ENCODE data around the gene SERINC2. TPM values are rescaled to one million over a fixed set of nuclear protein-coding genes. Genes with fewer than 3 reads are reported as not detected.

SERINC2 gene
- total RNA-seq, 2 experiments from 2014 or later, result 0.32 TPM; not detected in 1

DNA sequence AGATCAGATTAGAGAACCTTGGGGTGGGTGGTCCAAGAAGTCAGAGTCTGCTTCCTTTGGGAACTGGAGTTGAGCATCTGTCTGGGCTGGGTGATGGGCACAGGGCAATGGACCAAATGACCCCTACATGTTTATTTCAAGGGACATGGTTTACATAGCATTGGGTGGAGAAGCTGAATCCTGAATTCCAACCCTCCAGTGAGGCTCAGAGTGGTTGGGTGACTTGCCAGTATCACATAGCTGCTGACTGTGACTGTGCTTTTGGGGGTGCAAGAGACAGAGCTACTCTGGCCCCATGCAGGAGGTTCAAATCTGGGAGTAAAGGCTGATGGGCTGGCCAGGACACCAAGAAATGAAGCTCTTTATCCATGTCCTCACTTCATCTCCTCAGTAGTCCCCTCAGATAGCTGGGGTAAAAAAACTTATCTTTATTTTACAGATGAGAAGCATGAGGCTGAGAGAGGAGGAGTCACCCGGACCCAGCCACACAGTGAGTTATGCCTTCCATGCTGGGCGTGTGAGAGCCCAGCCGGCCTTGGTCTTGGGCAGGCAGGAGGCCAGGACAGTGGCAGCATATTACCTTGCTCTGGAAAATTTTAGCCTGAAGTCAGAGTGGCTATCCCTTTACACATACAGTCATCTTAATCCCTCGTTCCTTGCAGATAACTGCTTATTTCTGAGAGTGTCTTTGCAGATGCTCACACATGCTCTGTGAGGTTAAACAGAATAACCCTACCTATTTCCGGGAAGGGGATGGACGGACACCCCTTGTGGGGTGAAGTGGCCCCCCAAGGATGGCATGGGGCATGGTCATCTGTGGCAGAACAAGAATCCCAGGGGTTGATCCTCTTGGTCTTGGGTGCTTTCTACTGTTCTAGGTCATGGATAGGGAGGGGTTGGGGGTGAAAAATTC lies 2.8 kb upstream of the SERINC2 start:
- peaks cover 1% of the 10 kb centered on the region for H3K36me3 Mint-ChIP-seq
- H3K27ac Mint-ChIP-seq, result no peak overlapping the region
- H3K4me1 Mint-ChIP-seq, result peaks cover 9% of the 10 kb centered on the region
- CTCF ChIA-PET, result interaction anchor here (1.3 to 2.9 kb wide), 2 partner anchors 13 to 15 kb away, joined by 6 to 10 read pairs; no protein-coding TSS in a partner anchor
- no peak overlapping the region for H3K4me3 Mint-ChIP-seq
- DNase-seq (no peak), ATAC-seq (no peak)
- H3K27me3 Mint-ChIP-seq, result peaks cover 51% of the 10 kb centered on the region
- no peaks in the 10 kb centered on the region for H3K9me3 Mint-ChIP-seq (ENCODE audit: low read depth)

DNA sequence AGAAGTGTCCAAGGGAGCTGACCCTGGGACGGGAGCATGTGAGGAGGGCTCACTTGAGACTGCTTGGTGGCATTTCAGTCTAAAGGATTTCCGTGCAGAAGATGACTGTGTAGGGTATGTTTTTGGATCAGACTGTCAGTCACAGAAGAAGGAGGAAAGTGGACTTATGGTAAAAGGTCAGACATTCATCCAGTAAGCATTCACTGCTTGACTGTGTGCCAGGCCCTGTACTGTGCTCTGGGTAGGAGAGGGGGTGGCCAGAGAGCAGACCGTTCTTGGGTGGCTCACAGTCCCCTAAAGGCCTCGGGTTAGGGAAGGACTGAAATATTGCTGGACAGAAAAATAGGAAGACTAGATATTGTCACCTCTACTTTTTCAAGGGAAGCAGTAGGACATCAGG lies 2.1 kb upstream of the SERINC2 start:
- Mint-ChIP-seq H3K27me3 (peaks cover 58% of the 10 kb centered on the region), H3K36me3 (peaks cover 1% of the 10 kb centered on the region), H3K27ac (no peak overlapping the region), H3K4me3 (no peak overlapping the region), H3K9me3 (ENCODE audit: low read depth) (no peaks in the 10 kb centered on the region), H3K4me1 (peaks cover 9% of the 10 kb centered on the region)
- ATAC-seq (no peak), DNase-seq (no peak)
- CTCF ChIA-PET, result interaction anchor here (2.9 kb wide), 1 partner anchor 16 kb away, joined by 10 read pairs; no protein-coding TSS in a partner anchor

DNA sequence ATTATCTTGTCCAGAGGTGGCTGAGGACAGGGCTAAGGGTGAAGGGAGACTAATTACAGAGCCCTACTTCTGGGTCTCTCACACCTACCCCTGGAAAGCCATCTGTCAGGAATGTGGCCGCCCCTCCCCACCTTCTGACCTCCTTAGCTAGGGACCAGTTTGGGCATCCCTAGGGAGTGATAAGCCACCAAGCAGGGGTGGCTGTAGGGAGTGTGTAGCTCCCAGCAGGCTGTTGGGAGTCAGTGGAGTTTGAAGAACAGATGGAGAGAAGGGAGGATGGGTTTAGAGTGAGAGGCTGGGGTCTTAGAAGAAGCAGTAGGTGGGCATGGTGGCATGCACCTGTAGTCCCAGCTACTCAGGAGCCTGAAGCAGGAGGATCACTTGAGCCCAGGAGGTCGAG lies 808 bp upstream of the SERINC2 start:
- Mint-ChIP-seq H3K27ac (no peak overlapping the region), H3K36me3 (peaks cover 1% of the 10 kb centered on the region), H3K27me3 (peaks cover 67% of the 10 kb centered on the region), H3K9me3 (ENCODE audit: low read depth) (no peaks in the 10 kb centered on the region), H3K4me1 (peaks cover 9% of the 10 kb centered on the region), H3K4me3 (peak overlapping the region; percentile 25)
- ATAC-seq (no peak), DNase-seq (no peak)
- CTCF ChIA-PET, result interaction anchor here (1.7 to 2.9 kb wide), 2 partner anchors 11 to 17 kb away, joined by 6 to 10 read pairs; no protein-coding TSS in a partner anchor

DNA sequence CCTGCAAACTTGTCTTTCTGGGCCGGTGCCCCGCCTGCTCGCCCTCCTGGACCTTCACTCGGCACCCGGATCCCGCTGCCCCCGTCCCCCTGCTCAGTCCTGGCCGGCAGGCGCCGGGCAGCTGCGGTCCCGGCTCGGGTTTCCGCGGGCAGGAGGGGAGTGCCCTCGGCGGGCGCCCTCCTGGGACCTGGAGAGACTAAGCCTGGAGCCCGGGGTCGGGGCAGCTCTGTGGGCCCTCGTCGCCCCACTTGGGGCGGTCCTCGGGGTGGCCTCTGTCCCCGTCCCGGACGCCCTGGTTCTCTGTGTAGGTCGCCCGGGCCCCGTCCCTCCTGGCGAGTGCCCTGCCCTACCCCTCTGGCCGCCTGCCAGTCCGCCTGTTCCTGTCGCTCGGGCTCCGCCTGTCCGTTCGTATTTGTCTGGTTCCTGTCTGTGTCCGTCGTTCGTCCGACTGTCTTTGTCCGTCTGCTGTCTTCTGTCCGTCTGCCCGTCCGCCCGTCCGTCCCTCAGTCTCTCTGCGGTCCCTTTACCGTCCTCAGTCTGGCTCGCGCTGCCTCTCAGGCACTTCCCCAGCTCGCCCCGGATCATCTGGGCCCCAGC lies 490 bp downstream of the SERINC2 start:
- peak overlapping the region; percentile 77 for H3K4me3 Mint-ChIP-seq
- peak; percentile 57 for ATAC-seq

DNA sequence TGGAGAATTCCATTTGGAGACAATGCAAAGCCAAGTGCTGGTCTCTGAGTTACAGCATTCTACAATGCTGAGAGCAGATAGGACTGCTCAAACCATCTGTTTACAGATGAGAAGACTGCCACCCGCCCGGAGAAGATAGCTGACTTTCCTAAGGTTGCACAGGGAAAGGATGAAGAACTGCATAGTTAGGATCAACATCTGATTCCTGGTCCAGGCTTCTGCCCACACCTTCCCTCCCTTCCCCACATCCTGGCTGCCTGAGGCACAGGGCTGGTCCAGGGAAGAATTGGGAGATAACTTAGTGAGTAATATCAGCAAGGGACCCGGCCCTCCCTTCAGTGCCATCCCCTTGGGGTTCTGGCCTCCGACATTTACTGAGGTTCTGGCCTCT lies 2.0 kb downstream of the SERINC2 start:
- peaks cover 67% of the 10 kb centered on the region for H3K27me3 Mint-ChIP-seq
- H3K4me1 Mint-ChIP-seq, result peaks cover 9% of the 10 kb centered on the region
- CTCF ChIA-PET, result interaction anchor here (2.9 kb wide), 1 partner anchor 20 kb away, joined by 7 read pairs; no protein-coding TSS in a partner anchor
- H3K27ac Mint-ChIP-seq, result no peak overlapping the region
- H3K36me3 Mint-ChIP-seq, result peaks cover 1% of the 10 kb centered on the region
- H3K4me3 Mint-ChIP-seq, result no peak overlapping the region
- H3K9me3 Mint-ChIP-seq (ENCODE audit: low read depth), result no peaks in the 10 kb centered on the region
- DNase-seq (no peak), ATAC-seq (no peak)

More for the DNA sequence above, 490 bp downstream of the SERINC2 start:
- Mint-ChIP-seq H3K36me3 (peaks cover 1% of the 10 kb centered on the region), H3K27ac (no peak overlapping the region), H3K27me3 (peaks cover 71% of the 10 kb centered on the region), H3K9me3 (ENCODE audit: low read depth) (no peaks in the 10 kb centered on the region), H3K4me1 (peaks cover 9% of the 10 kb centered on the region)
- CTCF ChIA-PET, result interaction anchor here (1.8 to 2.9 kb wide), 2 partner anchors 9 to 19 kb away, joined by 7 read pairs; no protein-coding TSS in a partner anchor
- no peak for DNase-seq

DNA sequence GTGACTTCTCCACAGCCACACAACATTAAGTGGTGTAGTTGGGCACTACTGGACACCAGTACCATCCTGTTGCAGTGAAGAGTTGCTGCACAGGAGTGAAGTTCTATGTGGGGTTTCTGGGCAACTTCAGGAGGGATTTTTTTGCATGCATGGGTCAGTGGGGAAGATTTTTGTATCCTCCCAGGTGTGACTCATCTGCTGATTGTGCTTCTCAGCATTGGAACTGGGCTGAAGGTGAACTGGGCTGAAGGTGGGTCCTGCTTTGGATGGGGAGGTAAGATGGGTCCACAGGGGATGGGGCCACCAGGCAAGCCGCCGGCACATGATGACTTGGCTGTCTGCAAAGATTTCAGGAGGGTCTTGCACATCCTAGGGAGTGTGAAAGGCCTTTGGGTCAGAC lies 2.6 kb downstream of the SERINC2 start:
- CTCF ChIA-PET, result interaction anchor here (2.9 kb wide), 1 partner anchor 21 kb away, joined by 7 read pairs; no protein-coding TSS in a partner anchor
- DNase-seq, result no peak
- H3K4me3 Mint-ChIP-seq, result no peak overlapping the region
- no peaks in the 10 kb centered on the region for H3K9me3 Mint-ChIP-seq (ENCODE audit: low read depth)
- ATAC-seq, result no peak
- H3K36me3 Mint-ChIP-seq, result peaks cover 1% of the 10 kb centered on the region
- peaks cover 66% of the 10 kb centered on the region for H3K27me3 Mint-ChIP-seq
- peaks cover 9% of the 10 kb centered on the region for H3K4me1 Mint-ChIP-seq
- H3K27ac Mint-ChIP-seq, result no peak overlapping the region

DNA sequence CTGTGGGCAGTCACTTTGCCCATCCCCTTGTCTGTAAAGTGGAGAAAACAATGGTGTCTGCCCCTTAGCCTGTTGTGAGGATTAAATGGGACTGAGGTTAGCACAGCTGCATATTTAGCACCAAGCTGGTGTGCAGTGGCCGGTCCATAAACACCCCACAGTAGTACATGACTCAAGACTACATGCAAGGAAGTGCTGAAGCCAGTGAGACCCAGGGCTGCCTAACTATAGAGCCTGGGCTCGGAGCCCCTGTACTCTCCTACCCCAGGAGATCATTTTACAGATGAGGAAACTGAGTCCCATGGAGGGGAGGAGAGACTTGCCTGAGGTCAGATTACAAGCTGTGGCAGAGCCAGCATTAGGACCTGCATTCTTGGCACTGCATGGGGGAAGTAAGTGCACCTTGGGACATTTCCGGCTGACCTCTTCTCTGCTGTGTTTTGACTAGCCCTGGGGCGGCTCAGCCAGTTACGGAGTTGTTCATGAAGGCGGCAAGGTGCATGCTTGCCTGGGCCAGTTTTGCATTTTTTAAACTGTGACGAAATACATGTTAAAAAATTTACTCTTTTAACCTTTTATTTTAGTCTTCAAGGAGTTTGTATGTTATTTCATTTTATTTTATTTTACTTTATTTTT lies 3.2 kb downstream of the SERINC2 start:
- H3K4me1 Mint-ChIP-seq, result peaks cover 9% of the 10 kb centered on the region
- CTCF ChIA-PET, result interaction anchor here (1.3 kb wide), 1 partner anchor 21 kb away, joined by 3 read pairs; no protein-coding TSS in a partner anchor
- H3K36me3 Mint-ChIP-seq, result peaks cover 1% of the 10 kb centered on the region
- no peak overlapping the region for H3K27ac Mint-ChIP-seq
- ATAC-seq (no peak), DNase-seq (no peak)
- H3K4me3 Mint-ChIP-seq, result no peak overlapping the region
- peaks cover 64% of the 10 kb centered on the region for H3K27me3 Mint-ChIP-seq
- no peaks in the 10 kb centered on the region for H3K9me3 Mint-ChIP-seq (ENCODE audit: low read depth)

DNA sequence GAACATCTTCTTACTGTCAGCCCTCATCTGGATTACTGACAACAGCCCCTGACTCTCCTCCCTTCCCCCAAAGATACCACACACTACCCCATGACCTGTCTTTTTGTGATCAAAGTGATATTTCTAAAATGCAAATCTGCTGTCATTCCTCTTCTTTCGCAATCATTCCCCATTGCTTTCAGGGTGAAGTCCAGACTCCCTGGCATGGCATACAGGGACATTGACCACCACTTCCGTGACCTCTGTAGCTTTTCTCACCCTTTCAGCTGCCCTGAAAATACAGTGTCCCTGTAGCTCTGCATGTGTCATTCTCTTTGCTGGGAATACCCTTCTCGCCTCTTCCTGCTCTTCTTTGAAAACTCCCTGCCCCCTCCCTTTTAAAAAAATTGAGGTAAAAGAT lies 4.1 kb downstream of the SERINC2 start:
- DNase-seq (no peak), ATAC-seq (no peak)
- no peak overlapping the region for H3K4me3 Mint-ChIP-seq
- H3K9me3 Mint-ChIP-seq (ENCODE audit: low read depth), result no peaks in the 10 kb centered on the region
- peaks cover 9% of the 10 kb centered on the region for H3K4me1 Mint-ChIP-seq
- peaks cover 1% of the 10 kb centered on the region for H3K36me3 Mint-ChIP-seq
- H3K27me3 Mint-ChIP-seq, result peaks cover 58% of the 10 kb centered on the region
- no peak overlapping the region for H3K27ac Mint-ChIP-seq
- CTCF ChIA-PET, result interaction anchor here (1.3 kb wide), 1 partner anchor 22 kb away, joined by 3 read pairs; no protein-coding TSS in a partner anchor

DNA sequence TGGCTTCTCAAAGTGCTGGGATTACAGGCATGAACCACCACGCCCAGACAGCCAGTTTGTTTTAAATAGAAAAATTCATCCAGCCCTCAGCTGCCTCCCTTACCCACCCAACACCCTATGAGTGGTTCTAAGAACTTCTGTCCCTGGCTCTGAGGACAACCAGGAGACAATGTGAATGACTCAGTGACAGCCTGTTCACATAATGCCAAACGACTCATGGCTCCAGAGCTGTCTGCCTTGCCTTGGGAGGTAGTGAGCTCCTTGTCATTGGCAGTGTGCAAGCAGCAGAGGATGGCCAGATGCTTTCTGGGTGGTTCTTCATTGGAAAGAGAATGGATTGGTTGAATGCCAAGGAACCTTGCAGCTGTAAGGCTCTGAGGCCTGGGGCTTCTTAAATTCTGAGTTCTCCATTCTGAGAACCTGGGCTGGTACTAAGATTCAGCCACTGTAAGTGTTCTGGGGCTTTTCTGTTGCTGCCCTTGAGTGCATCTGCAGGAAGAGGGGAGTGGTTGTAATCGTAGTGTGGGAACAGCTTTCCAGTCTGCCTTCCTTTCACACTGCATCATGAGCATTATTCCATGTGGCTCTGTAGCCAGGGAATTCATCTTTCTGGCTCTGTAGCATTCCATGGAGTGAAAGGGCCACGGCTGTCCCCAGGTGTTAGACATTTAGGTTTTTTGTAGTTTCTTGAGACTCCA lies 5.8 kb downstream of the SERINC2 start:
- ATAC-seq (no peak), DNase-seq (no peak)
- H3K36me3 Mint-ChIP-seq, result no peaks in the 10 kb centered on the region
- CTCF ChIA-PET, result interaction anchor here (1.0 to 6.9 kb wide), 4 partner anchors 24 to 236 kb away, joined by 3 to 88 read pairs (median 4); no protein-coding TSS in a partner anchor
- no peaks in the 10 kb centered on the region for H3K9me3 Mint-ChIP-seq (ENCODE audit: low read depth)
- H3K27me3 Mint-ChIP-seq, result peaks cover 55% of the 10 kb centered on the region
- H3K27ac Mint-ChIP-seq, result no peak overlapping the region
- peaks cover 10% of the 10 kb centered on the region for H3K4me1 Mint-ChIP-seq
- no peak overlapping the region for H3K4me3 Mint-ChIP-seq

DNA sequence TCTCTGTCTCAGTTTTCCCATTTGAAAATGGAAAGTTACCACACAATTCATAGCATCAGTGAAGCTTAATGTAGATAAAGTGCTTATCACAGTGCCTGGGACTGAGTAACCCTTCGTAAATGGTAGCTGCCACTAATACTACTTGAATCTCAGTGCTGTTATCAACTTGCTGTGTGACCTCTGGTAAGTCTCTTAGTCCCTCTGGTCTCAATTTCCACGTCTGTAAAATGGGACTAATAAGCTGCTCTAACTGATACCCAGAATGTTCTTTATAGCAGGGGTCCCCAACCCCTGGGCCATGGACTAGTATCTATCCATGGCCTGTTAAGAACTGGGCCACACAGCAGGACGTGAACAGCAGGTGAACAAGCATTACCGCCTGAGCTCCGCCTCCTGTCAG lies 7.7 kb downstream of the SERINC2 start:
- Mint-ChIP-seq H3K4me3 (no peak overlapping the region), H3K36me3 (no peaks in the 10 kb centered on the region), H3K27ac (no peak overlapping the region), H3K9me3 (ENCODE audit: low read depth) (no peaks in the 10 kb centered on the region), H3K27me3 (peaks cover 36% of the 10 kb centered on the region), H3K4me1 (peaks cover 8% of the 10 kb centered on the region)
- CTCF ChIA-PET, result interaction anchor here (1.5 to 6.9 kb wide), 6 partner anchors 18 to 239 kb away, joined by 4 to 88 read pairs (median 8); no protein-coding TSS in a partner anchor
- ATAC-seq (no peak), DNase-seq (no peak)

DNA sequence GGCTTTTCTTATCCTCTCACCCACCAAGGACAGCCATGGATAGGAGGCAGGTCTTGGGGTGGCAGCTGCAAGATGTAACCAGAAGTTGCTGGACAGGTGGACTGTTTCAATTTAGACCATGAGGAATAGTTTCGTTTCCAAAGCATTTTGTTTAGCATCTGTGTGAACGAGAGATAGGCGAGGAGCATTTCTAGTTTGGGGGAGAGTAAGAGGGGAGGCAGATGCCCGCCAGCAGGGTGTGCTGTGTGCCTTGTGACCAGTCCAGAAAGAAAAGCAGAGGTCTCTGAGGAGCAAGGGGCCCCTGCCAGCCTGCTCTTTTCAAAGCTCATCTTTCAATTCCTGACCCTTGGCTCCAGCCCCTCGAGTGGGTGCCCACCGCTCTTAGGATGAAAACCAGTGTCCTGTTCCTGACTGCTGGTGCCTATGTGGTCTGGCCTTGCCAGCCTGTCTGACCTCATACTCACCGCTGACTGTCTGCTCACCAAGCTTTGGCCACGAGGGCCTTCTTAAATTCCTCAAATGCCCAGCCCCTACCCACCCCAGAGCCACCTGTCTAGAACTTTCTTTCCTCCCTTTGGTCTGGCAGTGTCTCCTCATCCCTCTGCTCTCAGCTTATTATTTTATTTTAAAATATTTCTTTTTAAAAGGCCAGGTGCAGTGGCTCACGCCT lies 8.5 kb downstream of the SERINC2 start:
- H3K9me3 Mint-ChIP-seq (ENCODE audit: low read depth), result no peaks in the 10 kb centered on the region
- H3K27ac Mint-ChIP-seq, result no peak overlapping the region
- ATAC-seq (no peak), DNase-seq (no peak)
- CTCF ChIA-PET, result interaction anchor here (0.8 to 6.9 kb wide), 18 partner anchors 8 to 639 kb away, joined by 3 to 88 read pairs (median 4); partner anchors contain the start of genes FABP3 and SERINC2
- H3K4me3 Mint-ChIP-seq, result no peak overlapping the region
- H3K4me1 Mint-ChIP-seq, result peaks cover 8% of the 10 kb centered on the region
- peaks cover 29% of the 10 kb centered on the region for H3K27me3 Mint-ChIP-seq
- H3K36me3 Mint-ChIP-seq, result no peaks in the 10 kb centered on the region
